ENCODE measurements around the gene HSDL2.

- no peak for TF ChIP-seq POLR2A (IDR thresholded peaks at IDR 0.05)
- TF ChIP-seq CTCF (IDR thresholded peaks at IDR 0.05) = no peak
Measured at GRCh38 chr9:112422417-112423148, 42.7 kb downstream of the HSDL2 start.
